NCI-H1417 treated with DMSO at 0.1 percent for 48 hours (cell line): ENCODE results near the gene PLEKHG5.

Source experiments
- DNase-seq: peaks from one replicate; lab custom pipeline; 2025; lab: John Stamatoyannopoulos, UW

PLEKHG5 gene

GRCh38 chr1:6477039-6477820 is 14.2 kb downstream of the PLEKHG5 start:
- DNase-seq: no peak

- DNase-seq: no peak
Measured at GRCh38 chr1:6476483-6476882, 15.0 kb downstream of the PLEKHG5 start.

- no peak for DNase-seq
Measured at GRCh38 chr1:6475381-6476133, 15.9 kb downstream of the PLEKHG5 start.

- DNase-seq: no peak
Measured at GRCh38 chr1:6474815-6475282, 16.6 kb downstream of the PLEKHG5 start.

- DNase-seq: peak; percentile 63
Measured at GRCh38 chr1:6473974-6474814, 17.3 kb downstream of the PLEKHG5 start.

GRCh38 chr1:6473156-6473555 is 18.3 kb downstream of the PLEKHG5 start:
- no peak for DNase-seq

GRCh38 chr1:6472391-6472790 is 19.1 kb downstream of the PLEKHG5 start:
- DNase-seq: no peak

- no peak for DNase-seq
Measured at GRCh38 chr1:6471970-6472368, 19.5 kb downstream of the PLEKHG5 start.

GRCh38 chr1:6471086-6471969 is 20.1 kb downstream of the PLEKHG5 start:
- DNase-seq: no peak

GRCh38 chr1:6470132-6471085 is 21.1 kb downstream of the PLEKHG5 start:
- DNase-seq: no peak

- no peak for DNase-seq
Measured at GRCh38 chr1:6468729-6469461, 22.6 kb downstream of the PLEKHG5 start.

- DNase-seq: no peak
Measured at GRCh38 chr1:6467744-6468688, 23.5 kb downstream of the PLEKHG5 start.

- no peak for DNase-seq
Measured at GRCh38 chr1:6467224-6467623, 24.2 kb downstream of the PLEKHG5 start.

- no peak for DNase-seq
Measured at GRCh38 chr1:6466751-6467150, 24.7 kb downstream of the PLEKHG5 start.

GRCh38 chr1:6466023-6466422 is 25.4 kb downstream of the PLEKHG5 start, which contains the start of gene TNFRSF25:
TNFRSF25 (minus strand) TSS chr1:6466173; CDS start chr1:6466107, 66 bp downstream.
- DNase-seq: no peak

GRCh38 chr1:6465461-6466005 is 25.9 kb downstream of the PLEKHG5 start:
- no peak for DNase-seq

- DNase-seq: no peak
Measured at GRCh38 chr1:6464915-6465314, 26.6 kb downstream of the PLEKHG5 start.

GRCh38 chr1:6464514-6464836 is 27.0 kb downstream of the PLEKHG5 start:
- no peak for DNase-seq
